H1 (cell line): ENCODE data around the gene MYO5A.

Source experiments
- ASH2L ChIP-seq: fragments of 200-600, 300-600 bp; sonication (generic); IDR thresholded peaks from one replicate; pipeline ENCODE4 v1.7.1; 2017; ENCODE audit warnings: low read length
- CHD2 ChIP-seq: IDR thresholded peaks from 2 replicates; pipeline ENCODE4 v1.6.1; 2012; ENCODE audit warnings: low read length, improper control_type of control experiment
- CTBP2 ChIP-seq: IDR thresholded peaks from 2 replicates; pipeline ENCODE4 v1.7.0; 2011; ENCODE audit warnings: borderline replicate concordance, mild to moderate bottlenecking, moderate library complexity, mixed read lengths, low read length; ENCODE audit not compliant: insufficient read depth, insufficient read length
- CTCF ChIP-seq, 3 experiments: IDR thresholded peaks; 1 replicate in 2 of 3; 2 replicates in 1 of 3; pipeline versions ENCODE4 v1.5.1 to v1.6.1; 2011; ENCODE audit warnings: low read length in 3 of 3, mild to moderate bottlenecking in 3 of 3, inconsistent platforms in 2 of 3, low read depth in 1 of 3, moderate library complexity in 1 of 3; ENCODE audit not compliant: insufficient read depth in 1 of 3; ENCODE audit errors: control extremely low read depth in 1 of 3
- EZH2 ChIP-seq: fragments of 200-600 bp; sonication (generic); IDR thresholded peaks from 2 replicates; pipeline ENCODE4 v1.7.1; 2012; ENCODE audit warnings: low read depth, mild to moderate bottlenecking, moderate library complexity, low read length, inconsistent platforms; ENCODE audit not compliant: severe bottlenecking
- JUN ChIP-seq: IDR thresholded peaks from 2 replicates; pipeline ENCODE4 v1.6.1; 2011; ENCODE audit warnings: low read depth, mild to moderate bottlenecking, improper control_type of control experiment, low read length
- MAX ChIP-seq: IDR thresholded peaks from 2 replicates; pipeline ENCODE4 v1.6.1; 2012; ENCODE audit warnings: inconsistent platforms
- PHF8 ChIP-seq: fragments of 200-600 bp; sonication (generic); conservative IDR thresholded peaks from 2 replicates; pipeline ENCODE4 v1.7.1; 2012; ENCODE audit warnings: low read depth, mild to moderate bottlenecking, inconsistent platforms, low read length, moderate library complexity
- SIN3A ChIP-seq, 2 experiments: IDR thresholded peaks in 1 of 2; conservative IDR thresholded peaks in 1 of 2; 2 replicates each; pipeline ENCODE4 v1.6.1; 2011 to 2012; ENCODE audit warnings: low read length in 2 of 2, improper control_type of control experiment in 1 of 2, low read depth in 1 of 2, mild to moderate bottlenecking in 1 of 2
- SRF ChIP-seq: IDR thresholded peaks from 2 replicates; pipeline ENCODE4 v1.6.1; 2011; ENCODE audit warnings: mild to moderate bottlenecking, low read depth, low read length, moderate library complexity
- TAF1 ChIP-seq: IDR thresholded peaks from 2 replicates; pipeline ENCODE4 v1.6.1; 2011; ENCODE audit warnings: mild to moderate bottlenecking, low read depth, low read length
- USF2 ChIP-seq: IDR thresholded peaks from 2 replicates; pipeline ENCODE4 v1.6.1; 2011; ENCODE audit warnings: low read length, improper control_type of control experiment

GRCh38 chr15:52405856-52406255 is 122.8 kb downstream of the MYO5A start:
- no peak for TF ChIP-seq EZH2
- TF ChIP-seq CTCF (IDR thresholded peaks at IDR 0.05; ENCODE audit: control extremely low read depth in 1 of 3, insufficient read depth in 1 of 3, low read depth in 1 of 3, low read length in 3 of 3) = no peak
- no peak for TF ChIP-seq SIN3A (conservative IDR thresholded peaks at IDR 0.05 in 1 of 2, IDR thresholded peaks at IDR 0.05 in 1 of 2; ENCODE audit: low read depth in 1 of 2, low read length in 2 of 2)
- no peak for TF ChIP-seq MAX
- no peak for TF ChIP-seq PHF8
- TF ChIP-seq TAF1 = no peak
- no peak for TF ChIP-seq ASH2L
- TF ChIP-seq CHD2 = no peak
- no peak for TF ChIP-seq SRF
- no peak for TF ChIP-seq JUN
- TF ChIP-seq USF2 = no peak
- TF ChIP-seq CTBP2 = no peak
